Fibroblast of skin of left quadriceps (primary cell): Measurements from ENCODE around the gene TMEM273.
"Not testable (repeated sequence)": the region's sequence is repeated elsewhere in the genome, so short reads cannot be mapped to it uniquely, and the experiment has no call there.

Experiments
- DNase-seq, 2 experiments: peaks; one replicate each; pipeline ENCODE4 v3.0.0-alpha.2; 2013; ENCODE audit warnings: low read depth in 2 of 2

TMEM273 gene

GRCh38 chr10:49205206-49205605 lies 17.0 kb upstream of the TMEM273 start:
- no peak for DNase-seq

GRCh38 chr10:49204119-49204518 lies 15.9 kb upstream of the TMEM273 start:
- DNase-seq, result no peak

GRCh38 chr10:49202266-49202665 lies 14.1 kb upstream of the TMEM273 start:
- DNase-seq, result no peak

DNA sequence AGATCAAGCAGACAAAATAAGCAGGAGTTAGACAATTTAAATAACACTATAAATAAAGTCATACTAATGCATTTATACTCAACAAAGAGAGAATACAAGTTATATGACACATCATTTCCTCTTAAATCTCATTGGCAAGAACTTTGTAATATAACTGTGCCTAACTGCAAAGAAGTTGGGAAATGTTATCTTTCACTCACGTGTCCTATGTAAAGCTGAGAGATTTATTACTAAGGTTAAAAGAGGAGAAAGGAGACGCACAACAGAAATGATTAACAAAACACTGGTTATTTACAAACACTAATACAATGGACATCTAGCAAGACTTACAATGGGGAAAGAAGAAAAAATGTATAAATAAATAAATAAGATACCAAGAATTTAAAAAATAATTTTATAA lies 12.7 kb upstream of the TMEM273 start:
- DNase-seq, result no peak

GRCh38 chr10:49197171-49197570 lies 9.0 kb upstream of the TMEM273 start:
- DNase-seq, result no peak

DNA sequence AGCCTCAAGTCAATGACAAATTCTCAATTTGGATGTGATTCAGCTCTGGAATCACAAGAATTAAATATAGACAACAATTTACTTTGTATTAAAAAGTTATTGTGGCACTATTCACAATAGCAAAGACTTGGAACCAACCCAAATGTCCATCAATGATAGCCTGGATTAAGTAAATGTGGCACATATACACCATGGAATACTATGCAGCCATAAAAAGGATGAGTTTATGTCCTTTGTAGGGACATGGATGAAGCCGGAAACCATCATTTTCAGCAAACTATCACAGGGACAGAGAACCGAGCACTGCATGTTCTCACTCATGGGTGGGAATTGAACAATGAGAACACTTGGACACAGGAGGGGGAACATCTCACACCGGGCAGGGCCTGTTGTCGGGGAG lies 7.7 kb upstream of the TMEM273 start:
- DNase-seq, result not testable (repeated sequence)

- DNase-seq, result no peak
Measured at GRCh38 chr10:49194212-49194920, 6.2 kb upstream of the TMEM273 start.

- no peak for DNase-seq
Measured at GRCh38 chr10:49191349-49191748, 3.2 kb upstream of the TMEM273 start.

DNA sequence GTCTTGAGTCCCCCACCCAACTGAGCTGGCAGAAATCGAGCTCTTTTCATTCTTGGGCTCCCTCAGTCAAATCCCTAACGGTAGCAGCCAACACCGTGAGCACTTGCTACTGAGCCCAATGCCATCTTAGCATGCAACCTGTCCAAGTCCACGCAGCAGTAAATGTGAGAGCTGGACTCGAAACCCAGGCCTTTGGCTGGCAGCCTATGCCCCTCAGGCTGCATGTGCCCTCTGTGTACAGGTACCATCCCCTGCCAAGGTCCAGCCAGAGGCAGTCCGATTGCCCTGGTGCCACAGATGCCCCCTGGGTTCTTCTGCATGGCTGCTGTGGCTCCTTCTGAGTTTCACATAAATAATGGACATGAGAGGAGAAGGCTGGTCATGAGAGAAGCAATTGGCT lies 1.2 kb upstream of the TMEM273 start:
- no peak for DNase-seq

DNA sequence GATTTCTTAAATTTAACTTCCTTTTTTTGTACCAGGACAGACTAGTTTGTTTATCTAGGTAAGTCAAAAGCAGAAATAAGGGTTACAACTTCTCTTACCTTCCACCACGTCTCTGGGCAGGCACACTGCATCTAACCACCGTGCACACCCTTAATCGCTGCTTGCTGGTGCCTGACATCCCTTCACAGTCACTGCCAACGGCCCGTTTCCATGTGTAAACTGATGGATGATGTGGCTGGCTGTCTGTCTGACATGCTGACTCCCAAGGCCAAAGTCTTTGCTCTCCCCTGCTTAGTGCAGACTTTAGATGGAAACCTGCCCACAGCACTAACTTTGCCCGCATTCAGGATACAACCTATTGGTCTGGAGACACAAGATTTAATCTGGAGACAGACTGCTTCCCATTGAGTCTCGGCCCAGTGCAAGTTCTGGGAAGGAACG lies 1.1 kb downstream of the TMEM273 start:
- DNase-seq, result no peak

DNA sequence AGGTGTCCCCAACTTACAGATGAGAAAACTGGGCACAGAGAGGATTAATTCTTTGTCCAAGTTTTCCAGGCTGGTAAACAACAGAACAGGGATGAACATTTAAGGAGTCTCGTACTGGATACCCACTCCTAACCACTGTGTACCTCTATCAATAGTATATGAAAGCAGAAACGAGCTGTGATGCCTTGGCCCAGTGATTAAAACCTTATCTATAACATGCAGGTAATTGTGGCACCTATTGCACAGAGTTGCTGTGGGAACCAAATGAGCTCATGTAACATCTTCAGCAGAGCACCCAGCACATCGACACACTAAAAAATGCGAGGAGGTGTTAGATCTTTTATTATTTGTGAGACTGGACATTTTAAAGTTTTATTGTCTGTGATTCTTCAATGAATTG lies 1.6 kb downstream of the TMEM273 start:
- no peak for DNase-seq

DNA sequence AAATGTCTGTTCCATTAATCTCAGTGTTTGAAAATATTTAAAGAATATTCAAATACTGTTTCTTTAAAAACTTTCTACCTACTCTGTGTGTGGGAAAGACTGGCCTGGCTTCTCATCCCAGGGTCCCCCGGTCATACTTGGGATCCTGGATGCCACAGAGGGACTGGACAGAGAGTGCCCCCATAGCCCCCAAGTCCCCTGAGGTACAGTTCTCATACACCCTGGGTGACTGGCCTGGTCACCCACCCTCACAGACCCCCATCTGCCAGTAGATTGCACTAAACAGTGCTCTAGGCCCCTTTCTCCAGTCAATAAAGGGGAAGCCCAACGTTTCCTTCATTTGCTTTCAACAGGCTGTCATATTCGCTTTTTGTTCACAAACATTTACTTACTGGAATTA lies 3.0 kb downstream of the TMEM273 start:
- DNase-seq, result no peak

DNA sequence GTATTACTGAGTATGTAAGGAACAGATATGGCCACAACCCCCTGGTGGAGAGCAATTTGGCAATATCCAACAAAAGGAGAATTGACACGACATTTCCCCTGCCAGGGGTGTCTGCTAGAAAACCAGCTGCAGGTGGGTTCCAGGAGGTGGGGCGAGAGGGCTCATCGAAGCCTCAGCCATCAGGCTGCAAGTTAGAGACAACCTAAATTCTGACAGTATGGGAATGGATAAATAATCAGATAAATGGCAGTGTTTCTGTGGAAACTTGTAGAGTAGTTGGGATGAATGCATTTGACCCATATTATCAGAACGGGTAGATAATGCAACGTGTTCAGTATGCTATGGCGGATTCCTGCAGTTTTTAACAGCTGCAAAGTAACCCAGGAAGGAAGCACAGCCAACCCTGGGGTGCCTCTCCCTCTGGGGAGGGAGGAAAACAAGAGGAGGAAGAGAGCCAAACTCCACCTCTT lies 3.5 kb downstream of the TMEM273 start:
- DNase-seq, result no peak

DNA sequence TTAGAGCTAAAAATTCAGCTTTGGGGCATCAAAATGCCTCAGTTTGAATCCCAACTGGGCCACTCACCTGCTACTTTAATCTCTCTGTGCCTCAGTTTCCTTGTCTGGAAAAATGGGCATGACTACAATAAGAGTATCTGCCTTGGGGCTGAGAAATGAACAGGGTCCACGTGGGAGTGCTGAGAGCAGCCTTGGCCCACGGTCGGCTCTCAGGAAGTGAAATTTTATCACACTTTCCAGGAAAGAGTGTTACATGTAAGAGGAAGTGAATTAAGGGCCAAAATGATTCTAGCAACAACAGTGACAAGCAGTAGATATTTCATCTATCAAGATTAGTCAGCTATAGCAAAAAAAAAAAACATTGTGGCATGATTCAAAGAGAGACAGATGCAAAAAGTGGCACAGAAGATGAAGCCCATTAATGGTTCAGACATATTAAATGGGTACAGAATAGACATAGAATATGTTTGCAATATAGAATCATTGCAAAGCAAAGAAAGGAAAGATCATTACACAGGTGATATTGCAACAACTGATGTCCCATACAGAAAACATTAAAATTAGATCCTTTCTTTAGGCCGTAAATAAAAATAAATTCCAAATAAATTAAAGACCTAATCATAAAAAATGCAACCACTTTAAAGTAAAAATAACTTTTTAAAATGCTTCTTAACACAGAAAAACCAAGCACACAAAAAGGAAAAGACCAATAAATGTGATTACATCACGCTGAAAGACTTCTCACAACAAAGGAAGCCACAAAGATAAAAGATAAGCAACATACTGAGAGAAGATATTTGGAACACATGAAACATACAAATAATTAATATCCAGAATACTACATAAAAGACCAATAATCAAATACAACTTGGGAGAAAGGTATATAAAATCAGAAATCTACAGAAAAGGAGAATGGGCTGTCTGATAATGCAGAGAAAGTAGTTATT lies 4.3 kb downstream of the TMEM273 start:
- DNase-seq, result no peak

GRCh38 chr10:49182776-49183175 lies 5.4 kb downstream of the TMEM273 start:
- DNase-seq, result no peak

DNA sequence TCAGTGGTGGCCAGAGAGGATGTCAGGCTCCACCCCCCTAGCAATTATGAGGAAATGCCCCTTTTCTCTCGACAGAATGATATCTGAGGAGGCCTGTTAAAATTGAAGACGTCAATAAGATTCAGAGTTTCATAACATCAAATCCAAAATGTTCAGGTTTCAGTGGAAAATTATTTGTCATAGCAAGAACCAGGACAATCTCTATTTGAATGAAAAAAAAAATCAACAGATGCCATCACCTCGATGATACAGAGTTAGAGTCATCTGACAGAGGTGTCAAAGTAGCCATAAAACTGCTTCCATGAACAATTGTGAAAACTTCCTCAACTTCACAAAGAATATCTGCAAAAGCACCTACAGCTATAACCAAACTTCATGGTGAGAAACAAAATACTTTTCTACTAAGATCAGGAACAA lies 7.7 kb downstream of the TMEM273 start:
- DNase-seq, result no peak

- no peak for DNase-seq
Measured at GRCh38 chr10:49179699-49180443, 8.3 kb downstream of the TMEM273 start.

DNA sequence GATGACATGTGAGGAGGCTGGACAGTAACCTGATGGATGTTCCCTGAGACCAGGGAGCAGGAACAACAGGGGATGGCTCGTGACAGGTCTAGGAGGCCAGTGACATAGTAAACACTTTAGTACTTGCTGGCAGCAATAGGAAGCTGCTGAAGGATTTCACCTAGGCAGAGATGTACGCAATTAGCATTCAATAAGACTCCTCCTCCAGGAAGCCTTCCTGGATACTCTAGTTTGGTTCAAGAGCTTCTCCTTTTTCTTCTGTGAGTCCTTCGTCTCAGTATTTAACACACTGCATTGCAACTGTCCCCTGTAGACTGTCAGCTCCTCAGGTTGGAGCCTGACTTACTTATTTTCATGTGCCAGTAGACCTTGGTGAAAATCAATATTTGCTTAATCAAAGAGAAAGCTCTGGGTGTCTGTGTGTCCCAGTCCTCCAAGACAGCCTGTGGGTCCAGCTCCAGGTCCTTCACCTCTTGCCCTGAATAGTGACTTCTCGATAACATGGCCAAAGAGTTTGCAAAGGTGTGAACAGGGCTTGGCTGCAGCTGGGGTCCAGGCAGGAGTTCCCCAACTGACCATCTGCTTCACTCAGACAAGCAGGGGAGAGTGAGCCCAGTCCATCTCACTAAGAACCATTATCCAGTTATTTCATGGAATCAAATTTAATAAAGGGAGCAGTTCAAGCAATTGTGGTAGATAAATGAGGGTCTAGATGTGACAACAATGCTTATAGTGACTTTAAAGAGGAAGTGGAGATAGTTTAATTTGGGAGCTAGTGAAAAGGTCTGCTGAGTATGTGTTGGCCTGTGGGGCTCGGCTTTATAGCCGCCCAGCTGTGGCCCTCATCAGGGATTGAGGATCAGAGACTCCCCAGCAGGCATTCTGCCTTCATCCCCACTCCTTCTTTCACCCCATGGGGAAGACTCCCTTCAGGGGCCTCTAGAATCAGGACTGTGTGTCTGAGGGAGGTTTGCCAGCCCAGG lies 9.4 kb downstream of the TMEM273 start:
- DNase-seq, result no peak

DNA sequence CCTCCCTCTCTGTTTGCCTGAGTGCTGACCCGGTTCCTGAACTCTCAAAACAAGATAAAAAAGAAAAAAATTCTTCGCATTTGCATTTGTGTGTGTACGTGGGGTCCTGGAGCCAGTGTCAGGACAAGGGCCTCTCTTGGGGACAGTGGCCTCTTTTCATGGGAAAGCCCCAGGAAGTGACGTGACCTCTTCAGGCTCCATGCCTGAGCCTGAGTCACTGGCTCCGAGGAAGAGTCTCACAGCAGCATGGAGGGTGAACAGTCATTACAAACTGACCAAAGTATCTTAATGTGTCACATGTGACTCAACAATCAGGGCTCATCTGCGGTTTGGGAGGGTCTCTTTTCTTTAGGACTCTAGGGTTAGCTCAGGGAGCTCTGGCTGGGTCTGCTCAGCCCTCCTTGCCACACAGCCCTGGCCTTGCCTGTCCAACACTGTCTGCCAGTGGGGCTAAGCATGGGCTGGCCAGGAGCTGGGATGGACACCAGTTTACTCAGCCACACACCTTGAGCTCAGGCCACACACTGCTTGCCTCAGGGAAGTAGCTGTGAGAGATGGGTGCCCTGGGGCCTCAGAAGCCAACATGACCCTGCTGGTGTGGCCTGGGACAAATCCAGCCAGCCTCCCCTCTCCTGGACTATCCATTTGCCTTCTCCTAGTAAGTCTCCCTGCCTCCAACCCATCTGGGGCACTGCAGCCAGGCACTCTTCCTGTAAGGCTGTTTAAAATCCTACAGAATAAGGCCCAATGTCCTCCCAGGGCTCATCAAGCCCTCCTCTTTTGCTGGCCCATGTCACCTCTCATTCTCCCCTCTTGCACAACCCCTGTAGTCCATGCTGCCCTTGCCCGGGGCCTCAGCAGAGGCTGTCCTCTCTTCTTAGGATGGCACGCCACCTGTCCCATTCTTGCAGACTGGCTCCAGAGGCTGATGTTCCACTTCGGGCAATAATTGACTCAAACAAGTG lies 10.5 kb downstream of the TMEM273 start:
- peak; percentile 44 to 48 for DNase-seq
